Activated CD8-positive, alpha-beta T cell treated with anti-CD3 and anti-CD28 coated beads, Interleukin-2, amount 10 ng/mL, durations not matched to agents 7 days and 5 days (primary cell): ENCODE measurements around the gene SLC22A7. TPM values are rescaled to one million over a fixed set of nuclear protein-coding genes. Genes with fewer than 3 reads are reported as not detected.

Experiments used
- ATAC-seq: fragments of 150-1000 bp; cut with Tn5 transposase; one replicate; pipeline ENCODE4 v1.10.0; 2021; ENCODE audit warnings: moderate library complexity
- CTCF ChIA-PET: fragments of 350-600 bp; sonication (Branson Sonifier 250); formaldehyde crosslinking; loops from one replicate; lab custom pipeline; 2021; ENCODE audit warnings: antibody characterized with exemption; lab: Charles Lee
- POLR2A ChIA-PET: fragments of 350-600 bp; sonication (Branson Sonifier 250); formaldehyde crosslinking; loops from one replicate; lab custom pipeline; 2021; ENCODE audit warnings: antibody characterized with exemption; lab: Charles Lee
- DNase-seq: peaks from one replicate; pipeline ENCODE4 v3.0.0-alpha.2; 2020
- H3K27ac Mint-ChIP-seq: one replicate; pipeline ENCODE4 v1.8.0; 2021; ENCODE audit warnings: mild to moderate bottlenecking, mixed read lengths
- H3K27me3 Mint-ChIP-seq: one replicate; pipeline ENCODE4 v1.8.0; 2021; ENCODE audit warnings: low read depth, mixed read lengths
- H3K36me3 Mint-ChIP-seq: one replicate; pipeline ENCODE4 v1.8.0; 2021; ENCODE audit warnings: low read depth, mixed read lengths
- H3K4me1 Mint-ChIP-seq: one replicate; pipeline ENCODE4 v1.8.0; 2021; ENCODE audit warnings: low read depth, mixed read lengths
- H3K4me3 Mint-ChIP-seq: one replicate; pipeline ENCODE4 v1.8.0; 2021; ENCODE audit warnings: mild to moderate bottlenecking, mixed read lengths
- H3K9me3 Mint-ChIP-seq: one replicate; pipeline ENCODE4 v1.8.0; 2022; ENCODE audit warnings: mixed read lengths; ENCODE audit not compliant: insufficient read depth
- total RNA-seq, 2 experiments: library from RNA; stranded (reverse); gene quantifications; one replicate each; pipeline ENCODE4 v1.2.3, GENCODE V29; 2021

SLC22A7 gene
- total RNA-seq, 2 experiments from 2014 or later, result not detected

- Mint-ChIP-seq H3K9me3 (no peaks in the 10 kb centered on the region), H3K4me1 (peaks cover 19% of the 10 kb centered on the region), H3K27me3 (peaks cover 71% of the 10 kb centered on the region), H3K4me3 (no peak overlapping the region), H3K36me3 (no peaks in the 10 kb centered on the region), H3K27ac (no peak overlapping the region)
- DNase-seq, result no peak
- no peak for ATAC-seq
- CTCF ChIA-PET, result interaction anchor here (0.7 kb wide), 1 partner anchor 48 kb away, joined by 4 read pairs; the partner anchor contains the start of gene DNPH1
- POLR2A ChIA-PET, result no interaction called here
Measured at GRCh38 chr6:43277306-43277642, 20.8 kb upstream of the SLC22A7 start.

DNA sequence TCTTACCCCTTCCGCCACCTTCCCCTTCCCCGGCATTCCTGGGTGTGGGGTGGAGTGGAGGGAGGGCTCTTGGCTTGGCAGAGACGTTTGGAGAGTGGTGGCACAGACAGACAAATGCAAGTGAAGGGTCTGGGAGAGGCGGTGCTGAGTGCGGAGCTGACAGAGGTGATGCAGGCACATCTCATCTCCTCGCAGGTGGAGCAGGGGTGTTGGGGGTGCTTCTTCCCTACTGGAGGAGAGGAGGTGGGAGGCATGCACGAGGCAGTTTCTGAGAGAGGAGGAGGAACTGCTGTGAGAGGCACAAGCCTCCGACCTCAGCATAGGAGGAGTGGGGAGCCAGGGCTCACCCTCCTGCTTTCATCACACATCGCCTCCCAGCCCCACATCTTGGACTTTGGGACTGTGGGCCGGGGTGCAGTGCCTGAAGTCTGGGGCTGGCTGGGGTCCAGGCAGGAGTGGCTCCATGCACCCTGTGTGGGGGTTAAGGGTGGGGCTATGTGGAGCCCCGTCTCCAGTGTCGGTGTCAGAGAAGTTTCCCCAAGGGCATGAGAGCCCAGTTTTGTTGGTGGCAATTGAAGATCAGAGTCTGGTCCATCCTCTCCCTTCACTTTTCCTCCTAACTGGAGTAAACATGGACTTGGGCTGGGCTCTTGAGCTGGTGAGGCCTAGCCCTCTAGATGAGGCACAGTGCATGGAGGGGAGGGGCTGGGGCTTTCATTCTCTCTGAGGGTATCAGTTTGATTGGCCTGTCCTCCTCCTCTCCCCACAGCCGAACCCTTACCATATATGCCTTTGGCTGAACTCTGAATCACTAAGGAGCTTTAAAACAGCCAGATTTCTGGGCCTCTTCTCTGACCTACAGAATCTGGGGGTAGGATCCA lies 20.2 kb upstream of the SLC22A7 start:
- DNase-seq (no peak), ATAC-seq (no peak)
- Mint-ChIP-seq H3K36me3 (no peaks in the 10 kb centered on the region), H3K27me3 (peaks cover 73% of the 10 kb centered on the region), H3K27ac (no peak overlapping the region), H3K4me3 (no peak overlapping the region), H3K9me3 (no peaks in the 10 kb centered on the region), H3K4me1 (peaks cover 20% of the 10 kb centered on the region)
- POLR2A ChIA-PET, result no interaction called here
- CTCF ChIA-PET, result interaction anchor here (1.0 kb wide), 1 partner anchor 9 kb away, joined by 3 read pairs; no protein-coding TSS in a partner anchor

- no peak for DNase-seq
- ChIA-PET CTCF (interaction anchor here (1.0 kb wide), 1 partner anchor 9 kb away, joined by 3 read pairs; no protein-coding TSS in a partner anchor), POLR2A (no interaction called here)
- H3K27ac Mint-ChIP-seq, result no peak overlapping the region
- no peaks in the 10 kb centered on the region for H3K36me3 Mint-ChIP-seq
- peaks cover 68% of the 10 kb centered on the region for H3K27me3 Mint-ChIP-seq
- no peak for ATAC-seq
- H3K4me1 Mint-ChIP-seq, result peaks cover 20% of the 10 kb centered on the region
- no peaks in the 10 kb centered on the region for H3K9me3 Mint-ChIP-seq
- no peak overlapping the region for H3K4me3 Mint-ChIP-seq
Measured at GRCh38 chr6:43278524-43279078, 19.5 kb upstream of the SLC22A7 start.

DNA sequence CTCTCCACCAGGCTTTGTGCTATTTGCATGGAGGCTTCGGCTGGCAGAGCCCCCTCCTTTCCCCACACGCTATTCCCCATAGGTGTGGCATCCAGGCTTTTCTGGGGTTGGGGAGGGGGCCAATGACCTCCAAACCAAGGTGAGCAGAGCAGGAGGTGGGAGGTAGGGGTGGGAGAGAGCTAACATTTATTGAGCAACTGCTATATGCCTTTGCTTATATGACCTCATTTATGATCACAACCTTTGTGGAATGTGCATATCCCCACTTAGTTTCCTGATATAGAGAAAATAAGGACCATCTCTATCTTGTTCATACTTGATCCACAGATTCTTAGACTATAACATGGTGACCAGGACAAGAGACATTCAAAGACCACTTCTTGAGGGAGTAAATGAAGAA lies 17.8 kb upstream of the SLC22A7 start:
- CTCF ChIA-PET, result interaction anchor here (1.1 kb wide), 3 partner anchors 28 to 227 kb away, joined by 3 read pairs; partner anchors contain the start of gene CRIP3
- no peak overlapping the region for H3K27ac Mint-ChIP-seq

DNA sequence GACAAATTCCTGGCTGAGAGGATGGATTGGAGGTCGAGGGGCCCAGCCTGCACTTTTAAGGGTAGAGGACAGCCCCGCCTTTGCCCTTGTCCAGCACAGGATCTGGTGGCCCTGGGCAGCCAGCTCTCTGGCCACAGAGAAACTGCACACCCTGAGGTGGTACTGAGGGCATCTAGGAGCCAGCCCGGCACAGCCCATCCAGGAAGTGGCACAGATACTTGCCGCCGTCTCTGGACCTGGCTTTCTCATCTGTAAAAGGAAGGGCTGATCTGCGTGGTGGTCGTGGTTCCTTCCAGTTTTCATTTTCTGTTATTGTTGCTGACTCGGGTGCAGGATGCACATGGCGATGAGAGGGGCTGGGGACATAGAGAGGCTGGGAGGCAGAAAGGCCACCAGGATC lies 16.0 kb upstream of the SLC22A7 start:
- CTCF ChIA-PET, result no interaction called here
- H3K4me1 Mint-ChIP-seq, result peaks cover 10% of the 10 kb centered on the region

More for the DNA sequence above, 17.8 kb upstream of the SLC22A7 start:
- Mint-ChIP-seq H3K4me1 (peaks cover 15% of the 10 kb centered on the region), H3K4me3 (no peak overlapping the region), H3K36me3 (no peaks in the 10 kb centered on the region), H3K27me3 (peaks cover 56% of the 10 kb centered on the region), H3K9me3 (no peaks in the 10 kb centered on the region)
- ATAC-seq (no peak), DNase-seq (no peak)
- POLR2A ChIA-PET, result no interaction called here

DNA sequence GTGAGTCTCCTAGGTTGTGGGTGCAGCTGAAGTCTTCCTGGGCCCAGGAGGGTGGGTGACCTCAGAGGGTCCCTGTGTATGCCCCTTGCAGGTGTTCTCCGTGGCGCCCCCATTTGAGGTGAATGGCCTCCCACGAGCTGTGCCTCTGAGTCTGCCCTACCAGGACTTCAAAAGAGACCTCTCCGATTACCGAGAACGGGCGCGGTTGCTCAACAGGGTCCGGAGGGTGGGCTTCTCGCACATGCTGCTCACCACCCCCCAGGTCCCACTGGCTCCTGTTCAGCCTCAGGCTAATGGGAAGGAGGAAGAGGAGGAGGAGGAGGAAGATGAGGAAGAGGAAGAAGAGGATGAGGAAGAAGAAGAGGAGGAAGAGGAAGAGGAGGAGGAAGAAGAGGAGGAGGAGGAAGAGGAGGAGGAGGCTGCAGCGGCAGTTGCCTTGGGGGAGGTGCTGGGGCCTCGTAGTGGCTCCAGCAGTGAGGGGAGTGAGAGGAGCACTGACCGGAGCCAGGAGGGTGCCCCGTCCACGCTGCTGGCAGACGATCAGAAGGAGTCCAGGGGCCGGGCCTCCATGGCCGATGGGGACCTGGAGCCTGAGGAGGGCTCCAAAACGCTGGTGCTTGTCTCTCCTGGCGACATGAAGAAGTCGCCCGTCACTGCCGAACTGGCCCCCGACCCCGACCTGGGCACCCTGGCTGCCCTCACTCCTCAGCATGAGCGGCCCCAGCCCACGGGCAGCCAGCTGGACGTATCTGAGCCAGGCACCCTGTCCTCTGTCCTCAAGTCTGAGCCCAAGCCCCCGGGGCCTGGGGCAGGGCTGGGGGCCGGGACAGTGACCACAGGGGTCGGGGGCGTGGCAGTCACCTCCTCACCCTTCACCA lies 15.2 kb upstream of the SLC22A7 start:
- peaks cover 53% of the 10 kb centered on the region for H3K27me3 Mint-ChIP-seq
- H3K27ac Mint-ChIP-seq, result no peak overlapping the region
- ATAC-seq (no peak), DNase-seq (no peak)
- CTCF ChIA-PET, result no interaction called here
- no peak overlapping the region for H3K4me3 Mint-ChIP-seq
- POLR2A ChIA-PET, result interaction anchor here (0.7 kb wide), 1 partner anchor 59 kb away, joined by 3 read pairs; no protein-coding TSS in a partner anchor
- no peaks in the 10 kb centered on the region for H3K9me3 Mint-ChIP-seq
- peaks cover 8% of the 10 kb centered on the region for H3K4me1 Mint-ChIP-seq
- no peaks in the 10 kb centered on the region for H3K36me3 Mint-ChIP-seq

More for the DNA sequence above, 16.0 kb upstream of the SLC22A7 start:
- Mint-ChIP-seq H3K27me3 (peaks cover 56% of the 10 kb centered on the region), H3K36me3 (no peaks in the 10 kb centered on the region), H3K9me3 (no peaks in the 10 kb centered on the region), H3K27ac (no peak overlapping the region), H3K4me3 (no peak overlapping the region)
- no peak for DNase-seq
- ATAC-seq, result no peak
- POLR2A ChIA-PET, result no interaction called here

DNA sequence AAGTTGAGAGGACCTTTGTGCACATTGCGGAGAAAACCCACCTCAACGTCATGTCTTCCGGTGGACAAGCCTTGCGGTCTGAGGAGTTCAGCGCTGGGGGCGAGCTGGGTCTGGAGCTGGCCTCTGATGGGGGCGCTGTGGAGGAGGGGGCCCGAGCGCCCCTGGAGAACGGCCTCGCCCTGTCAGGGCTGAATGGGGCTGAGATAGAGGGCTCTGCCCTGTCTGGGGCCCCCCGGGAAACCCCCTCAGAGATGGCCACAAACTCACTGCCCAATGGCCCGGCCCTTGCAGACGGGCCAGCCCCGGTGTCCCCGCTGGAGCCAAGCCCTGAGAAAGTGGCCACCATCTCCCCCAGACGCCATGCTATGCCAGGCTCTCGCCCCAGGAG lies 14.6 kb upstream of the SLC22A7 start:
- H3K27me3 Mint-ChIP-seq, result peaks cover 54% of the 10 kb centered on the region
- H3K4me3 Mint-ChIP-seq, result no peak overlapping the region
- no peak overlapping the region for H3K27ac Mint-ChIP-seq
- no peaks in the 10 kb centered on the region for H3K36me3 Mint-ChIP-seq
- ATAC-seq (no peak), DNase-seq (no peak)
- no peaks in the 10 kb centered on the region for H3K9me3 Mint-ChIP-seq
- ChIA-PET CTCF (no interaction called here), POLR2A (no interaction called here)
- H3K4me1 Mint-ChIP-seq, result peaks cover 6% of the 10 kb centered on the region

- Mint-ChIP-seq H3K27ac (no peak overlapping the region), H3K4me1 (peaks cover 5% of the 10 kb centered on the region), H3K36me3 (no peaks in the 10 kb centered on the region), H3K9me3 (no peaks in the 10 kb centered on the region), H3K4me3 (no peak overlapping the region), H3K27me3 (peaks cover 52% of the 10 kb centered on the region)
- CTCF ChIA-PET, result no interaction called here
- DNase-seq (no peak), ATAC-seq (no peak)
- POLR2A ChIA-PET, result no interaction called here
Measured at GRCh38 chr6:43283905-43284304, 14.2 kb upstream of the SLC22A7 start.

GRCh38 chr6:43284991-43285781 lies 12.9 kb upstream of the SLC22A7 start:
- no peak for DNase-seq
- peaks cover 45% of the 10 kb centered on the region for H3K27me3 Mint-ChIP-seq
- ATAC-seq, result no peak
- H3K36me3 Mint-ChIP-seq, result no peaks in the 10 kb centered on the region
- CTCF ChIA-PET, result no interaction called here
- no peak overlapping the region for H3K4me3 Mint-ChIP-seq
- POLR2A ChIA-PET, result no interaction called here
- no peaks in the 10 kb centered on the region for H3K9me3 Mint-ChIP-seq
- H3K27ac Mint-ChIP-seq, result no peak overlapping the region
- peaks cover 5% of the 10 kb centered on the region for H3K4me1 Mint-ChIP-seq

GRCh38 chr6:43285832-43286231 lies 12.2 kb upstream of the SLC22A7 start:
- ChIA-PET POLR2A (no interaction called here), CTCF (no interaction called here)
- no peak for ATAC-seq
- Mint-ChIP-seq H3K27ac (no peak overlapping the region), H3K4me1 (peaks cover 5% of the 10 kb centered on the region), H3K36me3 (no peaks in the 10 kb centered on the region), H3K9me3 (no peaks in the 10 kb centered on the region), H3K4me3 (no peak overlapping the region), H3K27me3 (peaks cover 45% of the 10 kb centered on the region)
- no peak for DNase-seq

DNA sequence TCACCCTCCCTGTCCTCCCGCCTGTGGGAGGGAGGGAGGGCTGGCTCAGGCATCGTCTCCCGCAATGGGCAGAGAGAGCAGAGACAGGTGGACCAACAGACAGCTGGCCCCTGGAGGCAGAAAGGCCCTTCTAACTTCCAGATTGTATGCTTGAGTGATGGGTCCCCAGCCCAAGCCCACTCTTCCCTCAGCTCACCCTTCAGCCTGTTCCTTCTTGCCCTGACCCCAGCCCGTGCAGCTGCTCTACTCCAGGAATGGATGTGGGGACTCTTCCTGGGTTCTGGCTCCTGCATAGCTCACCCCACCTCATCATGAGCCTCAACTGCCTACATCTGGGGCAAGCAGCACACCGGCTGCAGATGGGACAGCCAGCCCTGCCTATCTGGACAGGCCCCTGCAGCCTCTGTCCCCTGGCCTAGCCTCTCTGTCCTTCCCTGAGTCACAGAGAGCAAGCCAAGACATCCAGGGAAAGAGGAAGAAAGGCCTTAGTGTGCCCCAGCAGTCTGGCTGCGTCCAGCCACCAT lies 11.5 kb upstream of the SLC22A7 start:
- Mint-ChIP-seq H3K4me3 (no peak overlapping the region), H3K36me3 (no peaks in the 10 kb centered on the region), H3K27me3 (peaks cover 42% of the 10 kb centered on the region), H3K9me3 (no peaks in the 10 kb centered on the region), H3K27ac (no peak overlapping the region), H3K4me1 (peaks cover 5% of the 10 kb centered on the region)
- ChIA-PET CTCF (interaction anchor here (1.1 to 1.3 kb wide), 2 partner anchors 8 to 111 kb away, joined by 3 read pairs; no protein-coding TSS in a partner anchor), POLR2A (no interaction called here)
- no peak for DNase-seq
- ATAC-seq, result no peak
